HS-5 (cell line): ENCODE data around the gene HNMT.
"Not testable (repeated sequence)": the region's sequence is repeated elsewhere in the genome, so short reads cannot be mapped to it uniquely, and the experiment has no call there.

ENCODE experiments used
- DNase-seq: peaks from one replicate; pipeline ENCODE4 v3.0.0-alpha.2; 2012; ENCODE audit warnings: low read depth

The HNMT gene

GRCh38 chr2:137975280-137976271 is 11.3 kb downstream of the HNMT start:
- DNase-seq = no peak

GRCh38 chr2:137976274-137976673 is 12.0 kb downstream of the HNMT start:
- no peak for DNase-seq

- no peak for DNase-seq
These were observed 13.5 kb downstream of the HNMT start for GRCh38 chr2:137977790-137978189.

GRCh38 chr2:137980459-137980858 is 16.2 kb downstream of the HNMT start:
- no peak for DNase-seq

GRCh38 chr2:137981112-137981656 is 16.9 kb downstream of the HNMT start:
- no peak for DNase-seq

- DNase-seq = no peak
These were observed 19.3 kb downstream of the HNMT start for GRCh38 chr2:137983581-137983980.

GRCh38 chr2:137986268-137986667 is 22.0 kb downstream of the HNMT start:
- DNase-seq = no peak

- no peak for DNase-seq
These were observed 22.7 kb downstream of the HNMT start for GRCh38 chr2:137987011-137987410.

GRCh38 chr2:137991078-137991477 is 26.8 kb downstream of the HNMT start:
- no peak for DNase-seq

- DNase-seq = no peak
These were observed 27.9 kb downstream of the HNMT start for GRCh38 chr2:137992039-137992646.

- DNase-seq = not testable (repeated sequence)
These were observed 29.6 kb downstream of the HNMT start for GRCh38 chr2:137993715-137994476.

GRCh38 chr2:137995368-137995767 is 31.1 kb downstream of the HNMT start:
- not testable (repeated sequence) for DNase-seq

GRCh38 chr2:137996158-137996557 is 31.9 kb downstream of the HNMT start:
- not testable (repeated sequence) for DNase-seq

- DNase-seq = no peak
These were observed 33.5 kb downstream of the HNMT start for GRCh38 chr2:137997733-137998132.

GRCh38 chr2:137998503-137998902 is 34.2 kb downstream of the HNMT start:
- no peak for DNase-seq

GRCh38 chr2:137999273-137999672 is 35.0 kb downstream of the HNMT start:
- no peak for DNase-seq

- no peak for DNase-seq
These were observed 35.7 kb downstream of the HNMT start for GRCh38 chr2:138000009-138000408.

- no peak for DNase-seq
These were observed 36.5 kb downstream of the HNMT start for GRCh38 chr2:138000796-138001195.

- DNase-seq = no peak
These were observed 39.1 kb downstream of the HNMT start for GRCh38 chr2:138003411-138003810.

- DNase-seq = no peak
These were observed 43.2 kb downstream of the HNMT start for GRCh38 chr2:138007431-138007830.

GRCh38 chr2:138009622-138010021 is 45.3 kb downstream of the HNMT start:
- no peak for DNase-seq

GRCh38 chr2:138010890-138011289 is 46.6 kb downstream of the HNMT start:
- no peak for DNase-seq
